ENCODE results near the gene KCNQ5.

DNA sequence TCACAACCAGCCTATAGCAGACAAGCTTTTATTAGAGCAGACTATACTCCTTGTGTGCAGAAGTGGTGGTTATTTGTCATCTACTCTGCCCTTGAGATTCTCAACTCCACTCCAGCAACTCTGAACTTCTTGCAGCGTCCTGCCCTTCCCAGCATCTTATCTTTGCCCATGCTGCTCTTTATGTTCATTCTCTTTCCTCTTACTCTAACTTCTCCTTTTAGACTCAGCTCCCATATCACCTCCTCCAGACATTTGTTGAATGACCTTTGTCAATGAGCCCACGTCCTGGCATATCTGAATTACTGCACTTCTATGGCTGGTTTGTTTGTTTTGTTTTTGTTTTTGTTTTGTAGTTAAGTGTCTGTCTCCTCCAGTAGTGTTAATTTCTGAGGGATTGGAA lies 81.2 kb downstream of the KCNQ5 start:
- no peak for TF ChIP-seq POLR2A (IDR thresholded peaks at IDR 0.05)
- TF ChIP-seq, protein P1, sequence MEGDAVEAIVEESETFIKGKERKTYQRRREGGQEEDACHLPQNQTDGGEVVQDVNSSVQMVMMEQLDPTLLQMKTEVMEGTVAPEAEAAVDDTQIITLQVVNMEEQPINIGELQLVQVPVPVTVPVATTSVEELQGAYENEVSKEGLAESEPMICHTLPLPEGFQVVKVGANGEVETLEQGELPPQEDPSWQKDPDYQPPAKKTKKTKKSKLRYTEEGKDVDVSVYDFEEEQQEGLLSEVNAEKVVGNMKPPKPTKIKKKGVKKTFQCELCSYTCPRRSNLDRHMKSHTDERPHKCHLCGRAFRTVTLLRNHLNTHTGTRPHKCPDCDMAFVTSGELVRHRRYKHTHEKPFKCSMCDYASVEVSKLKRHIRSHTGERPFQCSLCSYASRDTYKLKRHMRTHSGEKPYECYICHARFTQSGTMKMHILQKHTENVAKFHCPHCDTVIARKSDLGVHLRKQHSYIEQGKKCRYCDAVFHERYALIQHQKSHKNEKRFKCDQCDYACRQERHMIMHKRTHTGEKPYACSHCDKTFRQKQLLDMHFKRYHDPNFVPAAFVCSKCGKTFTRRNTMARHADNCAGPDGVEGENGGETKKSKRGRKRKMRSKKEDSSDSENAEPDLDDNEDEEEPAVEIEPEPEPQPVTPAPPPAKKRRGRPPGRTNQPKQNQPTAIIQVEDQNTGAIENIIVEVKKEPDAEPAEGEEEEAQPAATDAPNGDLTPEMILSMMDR (IDR thresholded peaks at IDR 0.05), result no peak
